PC-3 (cell line): ENCODE results near the gene S100A7. TPM values are rescaled to one million over a fixed set of nuclear protein-coding genes. Genes with fewer than 3 reads are reported as not detected.

Experiments
- ATAC-seq: fragments of 200-7000 bp; cut with Tn5 transposase; 2 replicates; pipeline ENCODE4 v1.9.1; 2020; ENCODE audit warnings: mild to moderate bottlenecking, moderate library complexity
- BruUV-seq: library from RNA; stranded (reverse); fragments of 400-500 nt; replicated peaks from 2 replicates; lab custom pipeline; 2021; lab: Mats Ljungman, UMichigan
- CTCF ChIA-PET: fragments of 300-600 bp; sonication (Branson Sonifier 250); formaldehyde crosslinking; loops from one replicate; lab custom pipeline; 2022; ENCODE audit warnings: antibody characterized with exemption; lab: Charles Lee
- POLR2A ChIA-PET: fragments of 300-600 bp; sonication (Branson Sonifier 250); formaldehyde crosslinking; loops from one replicate; lab custom pipeline; 2022; ENCODE audit warnings: antibody characterized with exemption; ENCODE audit not compliant: unreplicated experiment; lab: Charles Lee
- DNase-seq: peaks from one replicate; pipeline ENCODE4 v3.0.0-alpha.2; 2015
- H2AFZ ChIP-seq: fragments of 300-600 bp; sonication (generic); 2 replicates; pipeline ENCODE4 v1.6.0; 2016; ENCODE audit warnings: antibody characterized with exemption, low read length
- H3F3A ChIP-seq: fragments of 300-600 bp; sonication (generic); one replicate; pipeline ENCODE4 v1.6.0; 2017; ENCODE audit warnings: antibody characterized with exemption, low read length, control low read depth, mild to moderate bottlenecking; ENCODE audit not compliant: unreplicated experiment
- H3K27ac ChIP-seq: fragments of 300-600 bp; sonication (generic); 2 replicates; pipeline ENCODE4 v1.5.1; 2016; ENCODE audit warnings: mild to moderate bottlenecking, low read length
- H3K27me3 ChIP-seq: fragments of 300-600 bp; sonication (generic); 2 replicates; pipeline ENCODE4 v1.6.1; 2016; ENCODE audit warnings: low read length, mixed read lengths
- H3K36me3 ChIP-seq: fragments of 300-600 bp; sonication (generic); 2 replicates; pipeline ENCODE4 v1.6.1; 2016; ENCODE audit warnings: low read depth, mixed run types, low read length, mixed read lengths
- H3K4me1 ChIP-seq: fragments of 300-600 bp; sonication (generic); 2 replicates; pipeline ENCODE4 v1.5.1; 2016; ENCODE audit warnings: low read length; ENCODE audit not compliant: insufficient read depth
- H3K4me2 ChIP-seq: fragments of 300-600 bp; sonication (generic); 2 replicates; pipeline ENCODE4 v1.6.0; 2016; ENCODE audit warnings: low read length
- H3K4me3 ChIP-seq: fragments of 300-600 bp; sonication (generic); 2 replicates; pipeline ENCODE4 v1.5.1; 2016; ENCODE audit warnings: mild to moderate bottlenecking, low read length, mixed read lengths
- H3K79me2 ChIP-seq: fragments of 300-600 bp; sonication (generic); 2 replicates; pipeline ENCODE4 v1.6.1; 2017; ENCODE audit warnings: low read length, mixed read lengths
- H3K9ac ChIP-seq: fragments of 300-600 bp; sonication (generic); 2 replicates; pipeline ENCODE4 v1.6.0; 2016; ENCODE audit warnings: mild to moderate bottlenecking, low read length
- H3K9me2 ChIP-seq: fragments of 300-600 bp; sonication (generic); replicated peaks from 2 replicates; pipeline ENCODE4 v1.6.1; 2016; ENCODE audit warnings: mixed run types, low read length, mixed read lengths
- H3K9me3 ChIP-seq: fragments of 300-600 bp; sonication (generic); 2 replicates; pipeline ENCODE4 v1.6.1; 2016; ENCODE audit warnings: low read length, mixed read lengths
- H4K20me1 ChIP-seq: fragments of 300-600 bp; sonication (generic); 2 replicates; pipeline ENCODE4 v1.6.1; 2016; ENCODE audit warnings: low read length, mixed read lengths
- EZH2 ChIP-seq: fragments of 300-600 bp; sonication (generic); IDR thresholded peaks from one replicate; pipeline ENCODE4 v1.6.1; 2017; ENCODE audit warnings: antibody characterized with exemption, mild to moderate bottlenecking, low read length; ENCODE audit not compliant: unreplicated experiment
- EZH2phosphoT487 ChIP-seq: fragments of 300-600 bp; sonication (generic); IDR thresholded peaks from 2 replicates; pipeline ENCODE4 v1.6.1; 2018; ENCODE audit warnings: mild to moderate bottlenecking, antibody characterized with exemption, low read length, borderline replicate concordance
- intact Hi-C: fragments of 100-400 bp; cut with micrococcal nuclease; formaldehyde crosslinking; loops from 2 replicates; pipeline ENCODE4 v1.9.0; 2023
- total RNA-seq: library from RNA; depleted of rRNA; stranded (reverse); fragments of >200 nt; gene quantifications from 2 replicates; pipeline ENCODE4 v1.2.3, GENCODE V29; 2014
- TF ChIP-seq, protein P1 (sequence below): fragments of 300-600 bp; sonication (generic); conservative IDR thresholded peaks from 2 replicates; pipeline ENCODE4 v1.5.1; 2017; ENCODE audit warnings: antibody characterized with exemption, low read depth, mild to moderate bottlenecking, low read length

Gene S100A7
- total RNA-seq, 1 experiment from 2014 or later = not detected

DNA sequence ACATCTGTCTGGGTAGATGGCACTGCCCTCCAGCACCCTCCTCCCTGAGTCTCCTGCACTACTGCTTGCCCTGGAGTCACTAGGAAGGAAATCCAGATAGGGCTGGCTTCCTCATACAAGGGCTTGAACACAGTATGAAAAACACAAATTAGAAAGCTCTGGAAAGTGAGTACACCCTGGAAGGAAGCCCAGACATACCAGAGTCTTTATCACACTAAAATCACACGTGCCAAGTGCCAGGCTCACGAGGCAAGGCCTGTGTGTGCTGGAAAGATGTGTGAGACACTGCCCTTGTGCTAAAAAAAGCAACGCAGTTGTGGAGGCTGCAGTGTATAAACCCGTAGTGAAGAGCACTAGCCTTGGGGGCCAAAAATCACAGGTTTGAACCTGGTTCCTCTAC is 28.3 kb upstream of the S100A7 start:
- CTCF ChIA-PET = interaction anchor here (0.6 kb wide), 1 partner anchor 990 kb away, joined by 5 read pairs; no protein-coding TSS in a partner anchor

GRCh38 chr1:153487707-153488106 is 27.3 kb upstream of the S100A7 start:
- peaks cover 25% of the 10 kb centered on the region for H3K4me1 ChIP-seq
- H3K4me3 ChIP-seq = no peak overlapping the region
- no peaks in the 10 kb centered on the region for H3K36me3 ChIP-seq
- no peak for ATAC-seq
- no peak overlapping the region for H2AFZ ChIP-seq
- H3K27me3 ChIP-seq = no peaks in the 10 kb centered on the region
- H3F3A ChIP-seq = no peaks in the 10 kb centered on the region
- H3K9me2 ChIP-seq = no peaks in the 10 kb centered on the region
- H3K79me2 ChIP-seq = no peaks in the 10 kb centered on the region
- H3K27ac ChIP-seq = no peak overlapping the region
- CTCF ChIA-PET = interaction anchor here (0.7 kb wide), 1 partner anchor 146 kb away, joined by 8 read pairs; no protein-coding TSS in a partner anchor
- no TSS peak for BruUV-seq
- intact Hi-C loops = no loop called here
- no peaks in the 10 kb centered on the region for H3K9me3 ChIP-seq
- TF ChIP-seq EZH2phosphoT487 (no peak), EZH2 (no peak)
- TF ChIP-seq, protein P1, sequence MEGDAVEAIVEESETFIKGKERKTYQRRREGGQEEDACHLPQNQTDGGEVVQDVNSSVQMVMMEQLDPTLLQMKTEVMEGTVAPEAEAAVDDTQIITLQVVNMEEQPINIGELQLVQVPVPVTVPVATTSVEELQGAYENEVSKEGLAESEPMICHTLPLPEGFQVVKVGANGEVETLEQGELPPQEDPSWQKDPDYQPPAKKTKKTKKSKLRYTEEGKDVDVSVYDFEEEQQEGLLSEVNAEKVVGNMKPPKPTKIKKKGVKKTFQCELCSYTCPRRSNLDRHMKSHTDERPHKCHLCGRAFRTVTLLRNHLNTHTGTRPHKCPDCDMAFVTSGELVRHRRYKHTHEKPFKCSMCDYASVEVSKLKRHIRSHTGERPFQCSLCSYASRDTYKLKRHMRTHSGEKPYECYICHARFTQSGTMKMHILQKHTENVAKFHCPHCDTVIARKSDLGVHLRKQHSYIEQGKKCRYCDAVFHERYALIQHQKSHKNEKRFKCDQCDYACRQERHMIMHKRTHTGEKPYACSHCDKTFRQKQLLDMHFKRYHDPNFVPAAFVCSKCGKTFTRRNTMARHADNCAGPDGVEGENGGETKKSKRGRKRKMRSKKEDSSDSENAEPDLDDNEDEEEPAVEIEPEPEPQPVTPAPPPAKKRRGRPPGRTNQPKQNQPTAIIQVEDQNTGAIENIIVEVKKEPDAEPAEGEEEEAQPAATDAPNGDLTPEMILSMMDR = no peak
- H3K4me2 ChIP-seq = no peak overlapping the region
- POLR2A ChIA-PET = no interaction called here
- no peaks in the 10 kb centered on the region for H4K20me1 ChIP-seq
- H3K9ac ChIP-seq = no peak overlapping the region
- no peak for DNase-seq

More for the DNA sequence above, 28.3 kb upstream of the S100A7 start:
- Histone ChIP-seq H3K79me2 (no peaks in the 10 kb centered on the region), H3K27me3 (no peaks in the 10 kb centered on the region), H3K9ac (no peak overlapping the region), H3K9me2 (no peaks in the 10 kb centered on the region), H4K20me1 (no peaks in the 10 kb centered on the region), H3K4me1 (peaks cover 25% of the 10 kb centered on the region), H3K27ac (no peak overlapping the region), H3F3A (no peaks in the 10 kb centered on the region), H3K9me3 (no peaks in the 10 kb centered on the region), H3K4me2 (no peak overlapping the region), H3K36me3 (no peaks in the 10 kb centered on the region), H3K4me3 (no peak overlapping the region), H2AFZ (no peak overlapping the region)
- POLR2A ChIA-PET = no interaction called here
- intact Hi-C loops = no loop called here
- BruUV-seq = no TSS peak
- TF ChIP-seq, protein P1 = no peak
- TF ChIP-seq EZH2phosphoT487 = no peak
- no peak for ATAC-seq
- no peak for DNase-seq

- no peak overlapping the region for H2AFZ ChIP-seq
- intact Hi-C loops = no loop called here
- H3K9me3 ChIP-seq = no peaks in the 10 kb centered on the region
- H3K36me3 ChIP-seq = no peaks in the 10 kb centered on the region
- DNase-seq (no peak), ATAC-seq (no peak)
- no peaks in the 10 kb centered on the region for H3K9me2 ChIP-seq
- no peaks in the 10 kb centered on the region for H3K79me2 ChIP-seq
- H3F3A ChIP-seq = no peaks in the 10 kb centered on the region
- TF ChIP-seq EZH2 = no peak
- TF ChIP-seq EZH2phosphoT487 = no peak
- no peak overlapping the region for H3K27ac ChIP-seq
- ChIA-PET POLR2A (interaction anchor here (0.6 kb wide), 1 partner anchor 17 kb away, joined by 4 read pairs; no protein-coding TSS in a partner anchor), CTCF (interaction anchor here (0.7 kb wide), 1 partner anchor 9 kb away, joined by 3 read pairs; no protein-coding TSS in a partner anchor)
- peaks cover 14% of the 10 kb centered on the region for H3K4me1 ChIP-seq
- H3K4me3 ChIP-seq = no peak overlapping the region
- no peaks in the 10 kb centered on the region for H4K20me1 ChIP-seq
- no peak overlapping the region for H3K9ac ChIP-seq
- no TSS peak for BruUV-seq
- peaks cover 6% of the 10 kb centered on the region; the same call in 1 of the 2 replicates for H3K27me3 ChIP-seq
- H3K4me2 ChIP-seq = no peak overlapping the region
Observed at GRCh38 chr1:153485863-153486262, 25.4 kb upstream of the S100A7 start.
